Measurements from ENCODE around the gene DNAJC2. TPM values are rescaled to one million over a fixed set of nuclear protein-coding genes. Genes with fewer than 3 reads are reported as not detected.
A peak's percentile ranks its signal among the peaks of the same experiment; 100 is the strongest.

The DNAJC2 gene
- total and polyA plus RNA-seq, 2 experiments from 2014 or later: 22.7 to 36.4 TPM

GRCh38 chr7:103387242-103387641 is 42.7 kb upstream of the DNAJC2 start:
- H3K27ac ChIP-seq: no peak overlapping the region
- no peak for TF ChIP-seq CTCF (IDR thresholded peaks at IDR 0.05; ENCODE audit: low read depth, low read length)
- DNase-seq (ENCODE audit: low read depth in 1 of 2, low spot score in 1 of 2): peak in 1 of 2 donors; percentile 9
- no peaks in the 10 kb centered on the region for H3K36me3 ChIP-seq
- no peaks in the 10 kb centered on the region for H3K4me1 ChIP-seq (ENCODE audit: low read depth)
- no peaks in the 10 kb centered on the region for H3K9me3 ChIP-seq (ENCODE audit: low read depth)
- H3K4me3 ChIP-seq: no peak overlapping the region
- H3K27me3 ChIP-seq: no peaks in the 10 kb centered on the region

- no peak for TF ChIP-seq CTCF (IDR thresholded peaks at IDR 0.05; ENCODE audit: low read depth, low read length)
- no peaks in the 10 kb centered on the region for H3K4me1 ChIP-seq (ENCODE audit: low read depth)
- no peaks in the 10 kb centered on the region for H3K36me3 ChIP-seq
- H3K4me3 ChIP-seq: no peak overlapping the region
- DNase-seq (ENCODE audit: low read depth in 1 of 2, low spot score in 1 of 2): no peak
- H3K27ac ChIP-seq: no peak overlapping the region
- peaks cover 6% of the 10 kb centered on the region for H3K27me3 ChIP-seq
- no peaks in the 10 kb centered on the region for H3K9me3 ChIP-seq (ENCODE audit: low read depth)
Measured at GRCh38 chr7:103382032-103382402, 37.5 kb upstream of the DNAJC2 start.

- H3K4me3 ChIP-seq: no peak overlapping the region
- TF ChIP-seq CTCF (IDR thresholded peaks at IDR 0.05; ENCODE audit: low read depth, low read length): no peak
- H3K36me3 ChIP-seq: no peaks in the 10 kb centered on the region
- H3K4me1 ChIP-seq (ENCODE audit: low read depth): no peaks in the 10 kb centered on the region
- no peaks in the 10 kb centered on the region for H3K9me3 ChIP-seq (ENCODE audit: low read depth)
- H3K27ac ChIP-seq: no peak overlapping the region
- DNase-seq (ENCODE audit: low read depth in 1 of 2, low spot score in 1 of 2): no peak
- peaks cover 7% of the 10 kb centered on the region for H3K27me3 ChIP-seq
Measured at GRCh38 chr7:103381280-103382031, 36.9 kb upstream of the DNAJC2 start.

- H3K27me3 ChIP-seq: peaks cover 7% of the 10 kb centered on the region
- no peaks in the 10 kb centered on the region for H3K4me1 ChIP-seq (ENCODE audit: low read depth)
- no peaks in the 10 kb centered on the region for H3K36me3 ChIP-seq
- TF ChIP-seq CTCF (IDR thresholded peaks at IDR 0.05; ENCODE audit: low read depth, low read length): no peak
- no peak overlapping the region for H3K27ac ChIP-seq
- H3K4me3 ChIP-seq: no peak overlapping the region
- peak in 1 of 2 donors; percentile 18 for DNase-seq (ENCODE audit: low read depth in 1 of 2, low spot score in 1 of 2)
- no peaks in the 10 kb centered on the region for H3K9me3 ChIP-seq (ENCODE audit: low read depth)
Measured at GRCh38 chr7:103380395-103381191, 36.0 kb upstream of the DNAJC2 start.

- Histone ChIP-seq H3K36me3 (no peaks in the 10 kb centered on the region), H3K27ac (no peak overlapping the region), H3K4me3 (no peak overlapping the region), H3K4me1 (ENCODE audit: low read depth) (no peaks in the 10 kb centered on the region), H3K27me3 (peaks cover 7% of the 10 kb centered on the region), H3K9me3 (ENCODE audit: low read depth) (no peaks in the 10 kb centered on the region)
- no peak for DNase-seq (ENCODE audit: low read depth in 1 of 2, low spot score in 1 of 2)
- TF ChIP-seq CTCF (IDR thresholded peaks at IDR 0.05; ENCODE audit: low read depth, low read length): no peak
Measured at GRCh38 chr7:103379270-103379975, 34.9 kb upstream of the DNAJC2 start.
